Neural crest cell (in vitro differentiated cells): ENCODE data around the gene SYNGR1. TPM values are rescaled to one million over a fixed set of nuclear protein-coding genes. Genes with fewer than 3 reads are reported as not detected.

Source experiments
- DNase-seq: peaks from one replicate; pipeline ENCODE4 v3.0.0; 2021; ENCODE audit warnings: low read depth, mixed read lengths, low spot score
- H3K27ac Mint-ChIP-seq: one replicate; pipeline ENCODE4 v1.8.0; 2021; ENCODE audit warnings: mild to moderate bottlenecking, mixed read lengths; ENCODE audit not compliant: unreplicated experiment
- H3K27me3 Mint-ChIP-seq: 2 replicates; pipeline ENCODE4 v1.8.0; 2021; ENCODE audit warnings: low read depth, mild to moderate bottlenecking, mixed read lengths
- H3K36me3 Mint-ChIP-seq: 2 replicates; pipeline ENCODE4 v1.8.0; 2021; ENCODE audit warnings: low read depth, mild to moderate bottlenecking, mixed read lengths
- H3K4me1 Mint-ChIP-seq: 2 replicates; pipeline ENCODE4 v1.8.0; 2021; ENCODE audit warnings: mixed read lengths
- H3K4me3 Mint-ChIP-seq: one replicate; pipeline ENCODE4 v1.8.0; 2021; ENCODE audit warnings: mild to moderate bottlenecking, mixed read lengths
- H3K9me3 Mint-ChIP-seq: 2 replicates; pipeline ENCODE4 v1.8.0; 2021; ENCODE audit warnings: mixed read lengths
- total RNA-seq: library from RNA; stranded (reverse); gene quantifications from 2 replicates; pipeline ENCODE4 v1.2.1, GENCODE V29; 2021
- TF ChIP-seq, protein P1 (sequence below): fragments of 200-600 bp; sonication (generic); conservative IDR thresholded peaks from 2 replicates; pipeline ENCODE4 v1.5.0; 2021; ENCODE audit warnings: antibody characterized with exemption, mild to moderate bottlenecking

SYNGR1 gene
- total RNA-seq, 1 donor from 2014 or later = 30.0 TPM

DNA sequence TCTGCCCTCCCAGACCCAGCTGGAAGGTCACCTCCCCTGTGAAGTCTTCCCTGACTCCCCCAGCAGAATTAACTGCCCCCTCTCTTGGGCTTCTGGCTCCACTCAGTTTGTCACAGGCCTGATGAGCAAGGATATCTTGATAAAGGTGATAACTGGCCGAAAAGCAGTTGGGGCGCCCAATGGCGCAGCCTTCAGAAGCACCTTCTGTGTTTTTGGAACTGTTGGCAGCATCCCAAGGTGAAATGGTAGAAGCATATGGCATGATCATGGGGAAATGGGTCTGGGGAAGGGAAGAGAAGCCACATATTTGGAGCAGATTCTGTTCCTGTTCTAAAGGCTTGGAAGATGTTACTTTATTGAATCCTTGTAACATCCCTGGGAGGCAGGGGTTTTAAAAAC is 47.0 kb downstream of the SYNGR1 start:
- peaks cover 16% of the 10 kb centered on the region for H3K4me1 Mint-ChIP-seq
- peak overlapping the region; percentile 35 for H3K4me3 Mint-ChIP-seq
- H3K36me3 Mint-ChIP-seq = no peaks in the 10 kb centered on the region
- H3K27ac Mint-ChIP-seq = no peak overlapping the region
- TF ChIP-seq, protein P1, sequence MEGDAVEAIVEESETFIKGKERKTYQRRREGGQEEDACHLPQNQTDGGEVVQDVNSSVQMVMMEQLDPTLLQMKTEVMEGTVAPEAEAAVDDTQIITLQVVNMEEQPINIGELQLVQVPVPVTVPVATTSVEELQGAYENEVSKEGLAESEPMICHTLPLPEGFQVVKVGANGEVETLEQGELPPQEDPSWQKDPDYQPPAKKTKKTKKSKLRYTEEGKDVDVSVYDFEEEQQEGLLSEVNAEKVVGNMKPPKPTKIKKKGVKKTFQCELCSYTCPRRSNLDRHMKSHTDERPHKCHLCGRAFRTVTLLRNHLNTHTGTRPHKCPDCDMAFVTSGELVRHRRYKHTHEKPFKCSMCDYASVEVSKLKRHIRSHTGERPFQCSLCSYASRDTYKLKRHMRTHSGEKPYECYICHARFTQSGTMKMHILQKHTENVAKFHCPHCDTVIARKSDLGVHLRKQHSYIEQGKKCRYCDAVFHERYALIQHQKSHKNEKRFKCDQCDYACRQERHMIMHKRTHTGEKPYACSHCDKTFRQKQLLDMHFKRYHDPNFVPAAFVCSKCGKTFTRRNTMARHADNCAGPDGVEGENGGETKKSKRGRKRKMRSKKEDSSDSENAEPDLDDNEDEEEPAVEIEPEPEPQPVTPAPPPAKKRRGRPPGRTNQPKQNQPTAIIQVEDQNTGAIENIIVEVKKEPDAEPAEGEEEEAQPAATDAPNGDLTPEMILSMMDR = no peak
- H3K9me3 Mint-ChIP-seq = no peaks in the 10 kb centered on the region
- DNase-seq = no peak
- H3K27me3 Mint-ChIP-seq = peaks cover 3% of the 10 kb centered on the region

DNA sequence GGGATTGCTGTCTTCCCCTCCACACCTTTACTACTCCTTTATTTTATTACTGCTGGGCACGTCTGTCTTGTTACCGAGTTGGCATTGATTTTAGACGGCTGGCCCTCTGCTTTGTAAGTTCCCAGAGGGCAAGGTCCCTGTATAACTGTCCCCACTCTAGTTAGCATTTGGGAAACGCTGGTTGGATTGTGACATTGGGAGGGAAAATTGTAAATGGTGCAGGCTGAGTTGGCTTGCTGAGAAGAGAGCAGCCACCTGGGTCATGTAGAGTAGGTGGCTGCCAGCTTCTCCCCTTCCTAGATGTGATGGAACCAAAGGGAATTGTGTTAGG is 51.5 kb downstream of the SYNGR1 start:
- Mint-ChIP-seq H3K27me3 (no peaks in the 10 kb centered on the region), H3K36me3 (peaks cover 5% of the 10 kb centered on the region), H3K27ac (no peak overlapping the region), H3K4me3 (peak overlapping the region; percentile 83), H3K4me1 (peaks cover 45% of the 10 kb centered on the region), H3K9me3 (no peaks in the 10 kb centered on the region)
- TF ChIP-seq, protein P1 = no peak
- no peak for DNase-seq

DNA sequence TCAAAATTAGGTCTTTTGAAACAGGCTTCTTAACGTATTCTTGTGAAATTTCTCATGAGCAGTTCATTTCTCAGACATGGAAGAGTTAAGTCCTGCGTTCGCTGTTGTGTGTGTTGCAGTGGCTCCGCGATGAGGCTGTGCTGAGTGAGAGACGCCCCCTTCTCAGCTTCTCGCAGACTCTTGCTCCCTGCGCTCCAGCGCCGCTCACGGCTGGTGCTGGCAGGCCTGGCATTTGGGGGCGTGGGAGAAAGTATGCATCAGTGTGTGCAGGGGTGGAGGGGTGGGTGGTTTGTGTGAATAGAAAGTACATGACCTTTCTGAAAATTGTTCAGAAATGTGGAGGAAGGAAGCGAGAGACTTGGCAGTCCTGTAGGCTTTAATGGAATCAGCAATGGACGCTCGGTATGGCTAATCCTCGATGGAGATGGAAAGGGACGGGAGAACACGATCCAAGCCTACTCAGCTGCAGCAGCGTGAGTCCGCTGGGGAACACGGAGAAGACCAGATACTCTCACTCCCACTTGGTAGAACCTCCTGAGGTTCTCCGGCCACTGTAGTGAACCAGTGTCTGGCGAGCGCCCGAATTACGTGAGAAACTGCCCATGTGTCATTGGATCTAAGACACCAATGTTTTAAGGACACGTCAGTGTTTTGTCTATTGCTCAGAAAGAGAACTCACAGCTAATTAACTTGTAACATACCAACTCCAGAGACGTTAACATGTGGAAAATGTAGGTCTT is 55.7 kb downstream of the SYNGR1 start:
- TF ChIP-seq, protein P1 = no peak
- Mint-ChIP-seq H3K4me3 (peak overlapping the region; percentile 60), H3K4me1 (peaks cover 55% of the 10 kb centered on the region), H3K9me3 (no peaks in the 10 kb centered on the region), H3K36me3 (peaks cover 5% of the 10 kb centered on the region), H3K27me3 (no peaks in the 10 kb centered on the region), H3K27ac (no peak overlapping the region)
- DNase-seq = no peak

DNA sequence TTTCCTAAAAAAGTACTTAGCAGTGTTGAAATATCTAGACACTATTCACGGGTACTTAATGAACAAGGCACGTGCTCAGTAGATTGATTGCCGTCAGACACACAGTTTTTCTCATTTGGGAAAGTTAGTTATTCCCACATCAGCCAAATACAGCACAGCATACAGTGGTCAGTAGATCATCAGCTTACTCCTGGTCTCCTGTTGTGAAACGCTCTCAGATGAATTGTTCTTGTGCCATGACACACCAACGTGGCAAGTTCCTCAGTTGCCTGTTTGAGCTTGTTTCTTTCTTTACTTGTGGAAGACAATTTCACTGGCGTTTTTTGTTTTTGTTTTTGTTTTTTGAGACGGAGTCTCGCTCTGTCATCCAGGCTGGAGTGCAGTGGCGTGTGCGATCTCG is 58.4 kb downstream of the SYNGR1 start:
- H3K36me3 Mint-ChIP-seq = peaks cover 3% of the 10 kb centered on the region
- H3K4me3 Mint-ChIP-seq = no peak overlapping the region
- H3K27me3 Mint-ChIP-seq = no peaks in the 10 kb centered on the region
- no peaks in the 10 kb centered on the region for H3K9me3 Mint-ChIP-seq
- DNase-seq = no peak
- TF ChIP-seq, protein P1 = no peak
- H3K27ac Mint-ChIP-seq = no peak overlapping the region
- H3K4me1 Mint-ChIP-seq = peaks cover 36% of the 10 kb centered on the region

DNA sequence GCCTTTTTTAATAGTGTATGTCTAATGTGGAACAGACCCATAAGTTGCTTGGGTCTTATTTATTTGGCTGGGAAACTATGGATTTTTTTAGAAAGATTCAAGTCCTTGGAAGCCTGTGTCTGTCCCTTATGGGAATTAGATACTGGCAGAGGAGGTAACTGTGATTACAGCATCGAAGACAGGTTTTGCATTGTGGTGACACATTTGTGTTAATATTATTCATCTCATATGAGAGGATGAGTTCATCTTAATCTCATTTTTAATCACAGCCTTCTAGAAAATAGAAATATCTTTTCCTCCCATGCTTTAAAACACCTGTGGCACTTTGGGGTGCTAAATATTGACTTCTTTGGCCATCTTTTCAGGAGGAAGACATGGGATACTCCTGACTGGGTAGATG is 59.0 kb downstream of the SYNGR1 start:
- H3K27me3 Mint-ChIP-seq = no peaks in the 10 kb centered on the region
- peaks cover 2% of the 10 kb centered on the region for H3K36me3 Mint-ChIP-seq
- TF ChIP-seq, protein P1 = no peak
- no peak overlapping the region for H3K4me3 Mint-ChIP-seq
- H3K4me1 Mint-ChIP-seq = peaks cover 33% of the 10 kb centered on the region
- no peaks in the 10 kb centered on the region for H3K9me3 Mint-ChIP-seq
- DNase-seq = no peak
- no peak overlapping the region for H3K27ac Mint-ChIP-seq
